Mesendoderm (in vitro differentiated cells): Measurements from ENCODE around the gene ALDH1L1.

Source experiments
- DNase-seq: peaks from one replicate; pipeline ENCODE4 v3.0.0; 2013
- H2AK5ac ChIP-seq: 2 replicates; pipeline ENCODE4 v1.6.1; 2013; ENCODE audit warnings: low read length, inconsistent platforms
- H2BK120ac ChIP-seq: 2 replicates; pipeline ENCODE4 v1.6.1; 2013; ENCODE audit warnings: low read depth, mild to moderate bottlenecking, low read length, moderate library complexity, mixed read lengths
- H2BK15ac ChIP-seq: replicated peaks from 2 replicates; pipeline ENCODE4 v1.6.1; 2013; ENCODE audit warnings: low read depth, mild to moderate bottlenecking, moderate library complexity
- H2BK5ac ChIP-seq: 2 replicates; pipeline ENCODE4 v1.6.1; 2013; ENCODE audit warnings: low read length, inconsistent platforms
- H3K18ac ChIP-seq: 2 replicates; pipeline ENCODE4 v1.6.1; 2013; ENCODE audit warnings: mild to moderate bottlenecking, low read length, mixed read lengths
- H3K23ac ChIP-seq: one replicate; pipeline ENCODE4 v1.6.1; 2013; ENCODE audit warnings: low read length
- H3K27ac ChIP-seq: 2 replicates; pipeline ENCODE4 v1.5.1; 2013; ENCODE audit warnings: low read depth, mild to moderate bottlenecking, inconsistent platforms, low read length, moderate library complexity
- H3K27me3 ChIP-seq: 2 replicates; pipeline ENCODE4 v1.6.1; 2013; ENCODE audit warnings: low read length, control low read depth, mild to moderate bottlenecking, inconsistent platforms; ENCODE audit not compliant: insufficient read depth, poor library complexity
- H3K36me3 ChIP-seq: 2 replicates; pipeline ENCODE4 v1.6.1; 2013; ENCODE audit warnings: low read length, inconsistent platforms; ENCODE audit not compliant: control insufficient read depth, insufficient read depth
- H3K4ac ChIP-seq: one replicate; pipeline ENCODE4 v1.6.1; 2013; ENCODE audit warnings: low read depth, mild to moderate bottlenecking, low read length, moderate library complexity
- H3K4me1 ChIP-seq: 2 replicates; pipeline ENCODE4 v1.6.1; 2013; ENCODE audit warnings: low read depth, low read length, inconsistent platforms; ENCODE audit not compliant: control insufficient read depth
- H3K4me2 ChIP-seq: 2 replicates; pipeline ENCODE4 v1.6.1; 2013; ENCODE audit warnings: low read length
- H3K4me3 ChIP-seq: 2 replicates; pipeline ENCODE4 v1.5.1; 2013; ENCODE audit warnings: mild to moderate bottlenecking, low read length
- H3K56ac ChIP-seq: one replicate; pipeline ENCODE4 v1.6.1; 2013; ENCODE audit warnings: low read length
- H3K79me1 ChIP-seq: 2 replicates; pipeline ENCODE4 v1.6.1; 2013; ENCODE audit warnings: low read length, inconsistent platforms
- H3K79me2 ChIP-seq: 2 replicates; pipeline ENCODE4 v1.6.1; 2013; ENCODE audit warnings: mild to moderate bottlenecking, low read length; ENCODE audit not compliant: control insufficient read depth, insufficient read depth
- H3K9ac ChIP-seq: 2 replicates; pipeline ENCODE4 v1.6.1; 2013; ENCODE audit warnings: low read length, inconsistent platforms
- H4K5ac ChIP-seq: one replicate; pipeline ENCODE4 v1.6.1; 2013; ENCODE audit warnings: low read length
- H4K8ac ChIP-seq: one replicate; pipeline ENCODE4 v1.6.1; 2013; ENCODE audit warnings: low read depth, mild to moderate bottlenecking, control low read depth, low read length, moderate library complexity
- WGBS: extraction: QIAGEN DNeasy Blood & Tissue Kit; methylation state at CpG from one replicate; pipeline ENCODE4 v1.1.7; 2013; ENCODE audit warnings: low lambda C conversion rate, missing lambda C conversion rate; ENCODE audit not compliant: insufficient coverage; ENCODE audit errors: extremely low coverage; 5-methylcytosine and 5-hydroxymethylcytosine counted together

ALDH1L1 gene

GRCh38 chr3:126136428-126137220 is 43.8 kb downstream of the ALDH1L1 start:
- no peak overlapping the region for H3K4me3 ChIP-seq
- H3K79me1 ChIP-seq = no peaks in the 10 kb centered on the region
- H3K36me3 ChIP-seq = no peaks in the 10 kb centered on the region
- no peak overlapping the region for H3K4ac ChIP-seq
- H3K9ac ChIP-seq = no peak overlapping the region
- H3K23ac ChIP-seq = no peak overlapping the region
- H2AK5ac ChIP-seq = no peak overlapping the region
- WGBS = no CpG with 5 or more reads among the region's 11 CpGs
- no peak overlapping the region for H3K18ac ChIP-seq
- H3K27me3 ChIP-seq = no peaks in the 10 kb centered on the region
- no peak overlapping the region for H2BK15ac ChIP-seq
- H4K8ac ChIP-seq = no peak overlapping the region
- H3K4me1 ChIP-seq = no peaks in the 10 kb centered on the region
- H3K4me2 ChIP-seq = no peak overlapping the region
- H2BK5ac ChIP-seq = no peak overlapping the region
- no peak overlapping the region for H3K27ac ChIP-seq
- no peak for DNase-seq
- H3K56ac ChIP-seq = no peak overlapping the region
- no peak overlapping the region for H2BK120ac ChIP-seq
- no peak overlapping the region for H4K5ac ChIP-seq
- no peaks in the 10 kb centered on the region for H3K79me2 ChIP-seq

DNA sequence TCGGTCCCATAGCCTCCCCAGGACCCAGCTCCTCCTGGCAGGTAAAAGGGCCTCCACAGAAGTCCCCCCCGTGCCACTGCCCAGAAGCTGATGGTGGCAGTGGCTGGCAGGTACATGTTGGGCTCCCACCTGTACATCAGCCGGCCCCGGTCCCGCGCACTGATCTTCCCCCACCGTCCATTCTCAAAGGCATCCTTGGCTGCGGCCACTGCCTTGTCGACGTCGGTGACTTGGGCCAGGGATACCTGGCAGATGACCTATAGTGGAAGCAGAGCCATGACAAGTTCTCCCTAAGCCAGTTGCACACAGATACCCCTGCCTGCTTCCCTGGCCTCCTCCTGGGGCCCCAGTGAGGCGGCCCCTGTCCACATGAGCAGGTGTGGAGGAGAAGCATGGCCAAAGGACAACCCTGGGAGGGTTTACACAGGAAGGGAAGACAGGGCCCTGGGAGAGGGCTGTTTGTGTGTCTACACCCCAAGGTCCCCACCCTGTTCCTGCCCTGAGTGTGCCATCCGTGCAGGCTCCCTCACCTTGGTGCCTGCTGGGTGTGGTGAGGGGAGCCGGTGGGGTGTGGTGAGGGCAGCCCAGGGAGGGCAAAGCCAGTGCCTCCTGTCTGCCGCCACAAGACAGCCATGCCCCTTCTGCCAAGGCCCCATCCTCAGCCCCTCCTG is 44.8 kb downstream of the ALDH1L1 start:
- Histone ChIP-seq H3K23ac (no peak overlapping the region), H3K4me3 (no peak overlapping the region), H2BK120ac (no peak overlapping the region), H3K27me3 (no peaks in the 10 kb centered on the region), H3K27ac (no peak overlapping the region), H3K79me2 (no peaks in the 10 kb centered on the region), H2BK5ac (no peak overlapping the region), H3K9ac (no peak overlapping the region), H3K18ac (no peak overlapping the region), H3K4me1 (no peaks in the 10 kb centered on the region), H3K4me2 (no peak overlapping the region), H3K56ac (no peak overlapping the region), H2BK15ac (no peak overlapping the region), H3K79me1 (no peaks in the 10 kb centered on the region), H3K4ac (no peak overlapping the region), H4K5ac (no peak overlapping the region), H3K36me3 (no peaks in the 10 kb centered on the region), H2AK5ac (no peak overlapping the region), H4K8ac (no peak overlapping the region)
- no peak for DNase-seq
- WGBS = no CpG with 5 or more reads among the region's 15 CpGs

DNA sequence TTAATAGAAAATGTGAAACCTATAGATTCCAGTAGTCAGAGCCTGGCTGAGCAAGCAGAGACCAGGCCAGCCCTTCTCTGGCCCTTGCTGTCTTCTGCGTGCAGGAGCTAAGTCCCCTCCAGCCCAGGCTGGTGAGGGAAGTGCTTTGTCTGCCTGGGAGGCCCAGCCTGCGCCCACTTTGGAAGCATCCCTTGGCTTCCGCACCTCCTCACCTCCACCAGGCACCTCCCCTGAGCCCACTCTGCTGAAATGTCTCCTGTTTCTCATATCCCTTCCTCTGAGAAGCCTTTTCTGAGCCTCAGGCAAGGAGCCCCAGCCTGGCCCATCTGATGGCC is 45.3 kb downstream of the ALDH1L1 start:
- H3K23ac ChIP-seq = no peak overlapping the region
- H3K4ac ChIP-seq = no peak overlapping the region
- H3K36me3 ChIP-seq = no peaks in the 10 kb centered on the region
- no peak overlapping the region for H3K56ac ChIP-seq
- WGBS = no CpG with 5 or more reads among the region's 3 CpGs
- no peak overlapping the region for H2BK15ac ChIP-seq
- no peak overlapping the region for H2AK5ac ChIP-seq
- H3K27me3 ChIP-seq = no peaks in the 10 kb centered on the region
- no peak for DNase-seq
- no peaks in the 10 kb centered on the region for H3K4me1 ChIP-seq
- no peak overlapping the region for H3K27ac ChIP-seq
- no peaks in the 10 kb centered on the region for H3K79me1 ChIP-seq
- H3K18ac ChIP-seq = no peak overlapping the region
- no peak overlapping the region for H2BK5ac ChIP-seq
- H4K5ac ChIP-seq = no peak overlapping the region
- H3K79me2 ChIP-seq = no peaks in the 10 kb centered on the region
- H2BK120ac ChIP-seq = no peak overlapping the region
- H3K4me3 ChIP-seq = no peak overlapping the region
- H3K9ac ChIP-seq = no peak overlapping the region
- no peak overlapping the region for H3K4me2 ChIP-seq
- H4K8ac ChIP-seq = no peak overlapping the region

DNA sequence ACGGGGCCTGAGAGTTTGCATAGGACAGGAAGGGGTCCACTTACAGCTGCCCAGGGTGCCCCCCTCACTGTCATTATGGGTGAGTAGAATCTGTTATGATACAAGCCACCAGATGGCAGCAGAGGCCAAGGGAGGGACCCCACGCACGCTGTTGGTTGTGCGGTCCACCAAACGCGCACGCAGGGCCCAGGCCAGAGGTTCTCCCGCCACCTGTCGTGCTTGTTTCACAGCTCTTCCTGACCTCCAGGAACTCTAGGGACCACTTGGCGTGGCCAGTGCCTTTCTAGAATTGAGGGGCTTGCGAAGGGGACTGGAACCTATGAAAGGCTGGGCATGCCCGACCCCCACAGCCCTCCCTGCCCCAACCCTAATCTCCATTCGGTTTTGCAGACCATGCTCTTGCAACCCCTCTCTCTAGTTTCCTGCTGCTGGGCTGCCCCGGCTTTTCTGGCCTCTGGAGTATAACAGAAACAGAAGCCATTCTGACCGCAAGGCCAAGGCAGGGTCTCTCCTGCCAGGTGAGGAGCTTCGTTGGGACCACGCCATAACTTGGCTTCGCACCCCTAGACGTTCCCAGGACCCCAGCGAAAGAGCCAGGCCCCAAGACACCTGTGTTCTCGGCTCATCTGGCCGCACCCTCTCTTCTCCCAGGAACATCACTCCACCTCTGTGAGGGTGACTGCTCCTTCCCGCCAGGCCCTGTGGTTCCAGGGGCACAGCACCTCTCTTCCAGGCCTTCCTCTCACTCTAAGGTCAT is 46.0 kb downstream of the ALDH1L1 start:
- no peaks in the 10 kb centered on the region for H3K79me2 ChIP-seq
- H3K36me3 ChIP-seq = no peaks in the 10 kb centered on the region
- WGBS = no CpG with 5 or more reads among the region's 23 CpGs
- DNase-seq = peak; percentile 64
- no peaks in the 10 kb centered on the region for H3K4me1 ChIP-seq
- H3K4me2 ChIP-seq = no peak overlapping the region
- no peak overlapping the region for H3K4me3 ChIP-seq
- H4K8ac ChIP-seq = no peak overlapping the region
- no peaks in the 10 kb centered on the region for H3K27me3 ChIP-seq
- H3K56ac ChIP-seq = no peak overlapping the region
- H2BK15ac ChIP-seq = no peak overlapping the region
- no peak overlapping the region for H3K27ac ChIP-seq
- no peak overlapping the region for H2AK5ac ChIP-seq
- no peak overlapping the region for H3K18ac ChIP-seq
- H3K9ac ChIP-seq = no peak overlapping the region
- no peak overlapping the region for H2BK120ac ChIP-seq
- H2BK5ac ChIP-seq = no peak overlapping the region
- H3K79me1 ChIP-seq = no peaks in the 10 kb centered on the region
- no peak overlapping the region for H4K5ac ChIP-seq
- no peak overlapping the region for H3K23ac ChIP-seq
- no peak overlapping the region for H3K4ac ChIP-seq

- Histone ChIP-seq H2BK120ac (no peak overlapping the region), H2BK15ac (no peak overlapping the region), H3K79me1 (no peaks in the 10 kb centered on the region), H3K4me1 (no peaks in the 10 kb centered on the region), H3K27ac (no peak overlapping the region), H3K4ac (no peak overlapping the region), H3K56ac (no peak overlapping the region), H2BK5ac (no peak overlapping the region), H4K5ac (no peak overlapping the region), H2AK5ac (no peak overlapping the region), H3K4me3 (no peak overlapping the region), H4K8ac (no peak overlapping the region), H3K36me3 (no peaks in the 10 kb centered on the region), H3K4me2 (no peak overlapping the region), H3K27me3 (no peaks in the 10 kb centered on the region), H3K18ac (no peak overlapping the region), H3K23ac (no peak overlapping the region), H3K79me2 (no peaks in the 10 kb centered on the region), H3K9ac (no peak overlapping the region)
- DNase-seq = no peak
- WGBS = no CpG with 5 or more reads among the region's 6 CpGs
Observed at GRCh38 chr3:126133606-126134005, 46.8 kb downstream of the ALDH1L1 start.
